ENCODE measurements around the gene MAST4.

MAST4 gene

GRCh38 chr5:66848749-66849641 lies 252.8 kb downstream of the MAST4 start:
- TF ChIP-seq ZNF274 (IDR thresholded peaks at IDR 0.05; ENCODE audit: low read depth, low read length): no peak
- H3K4me3 ChIP-seq (ENCODE audit: low read length): no peak overlapping the region

- no peak overlapping the region for H3K4me3 ChIP-seq (ENCODE audit: low read length)
- no peak for TF ChIP-seq ZNF274 (IDR thresholded peaks at IDR 0.05; ENCODE audit: low read depth, low read length)
Observed at GRCh38 chr5:66849803-66850202, 253.6 kb downstream of the MAST4 start.

- TF ChIP-seq ZNF274 (IDR thresholded peaks at IDR 0.05; ENCODE audit: low read depth, low read length): no peak
- no peak overlapping the region for H3K4me3 ChIP-seq (ENCODE audit: low read length)
Observed at GRCh38 chr5:66850354-66851075, 254.3 kb downstream of the MAST4 start.

- no peak for TF ChIP-seq ZNF274 (IDR thresholded peaks at IDR 0.05; ENCODE audit: low read depth, low read length)
- no peak overlapping the region for H3K4me3 ChIP-seq (ENCODE audit: low read length)
Observed at GRCh38 chr5:66851306-66851705, 255.1 kb downstream of the MAST4 start.

- H3K4me3 ChIP-seq (ENCODE audit: low read length): no peak overlapping the region
- TF ChIP-seq ZNF274 (IDR thresholded peaks at IDR 0.05; ENCODE audit: low read depth, low read length): no peak
Observed at GRCh38 chr5:66854416-66854815, 258.2 kb downstream of the MAST4 start.

GRCh38 chr5:66856041-66856805 lies 260.0 kb downstream of the MAST4 start:
- no peak for TF ChIP-seq ZNF274 (IDR thresholded peaks at IDR 0.05; ENCODE audit: low read depth, low read length)
- H3K4me3 ChIP-seq (ENCODE audit: low read length): no peak overlapping the region

GRCh38 chr5:66859526-66859925 lies 263.3 kb downstream of the MAST4 start:
- no peak for TF ChIP-seq ZNF274 (IDR thresholded peaks at IDR 0.05; ENCODE audit: low read depth, low read length)
- no peak overlapping the region for H3K4me3 ChIP-seq (ENCODE audit: low read length)

GRCh38 chr5:66860199-66860975 lies 264.2 kb downstream of the MAST4 start:
- TF ChIP-seq ZNF274 (IDR thresholded peaks at IDR 0.05; ENCODE audit: low read depth, low read length): no peak
- H3K4me3 ChIP-seq (ENCODE audit: low read length): no peak overlapping the region

GRCh38 chr5:66861402-66861801 lies 265.2 kb downstream of the MAST4 start:
- no peak overlapping the region for H3K4me3 ChIP-seq (ENCODE audit: low read length)
- TF ChIP-seq ZNF274 (IDR thresholded peaks at IDR 0.05; ENCODE audit: low read depth, low read length): no peak

GRCh38 chr5:66862020-66862419 lies 265.8 kb downstream of the MAST4 start:
- no peak for TF ChIP-seq ZNF274 (IDR thresholded peaks at IDR 0.05; ENCODE audit: low read depth, low read length)
- H3K4me3 ChIP-seq (ENCODE audit: low read length): no peak overlapping the region

- no peak overlapping the region for H3K4me3 ChIP-seq (ENCODE audit: low read length)
Observed at GRCh38 chr5:66863243-66864170, 267.3 kb downstream of the MAST4 start.

GRCh38 chr5:66864240-66864884 lies 268.2 kb downstream of the MAST4 start:
- no peak overlapping the region for H3K4me3 ChIP-seq (ENCODE audit: low read length)
- TF ChIP-seq ZNF274 (IDR thresholded peaks at IDR 0.05; ENCODE audit: low read depth, low read length): no peak

More at GRCh38 chr5:66863243-66864170, 267.3 kb downstream of the MAST4 start:
- no peak for TF ChIP-seq ZNF274 (IDR thresholded peaks at IDR 0.05; ENCODE audit: low read depth, low read length)
